Ascending aorta (tissue), 2 donors: Measurements from ENCODE around the gene INTS6. TPM values are rescaled to one million over a fixed set of nuclear protein-coding genes. Genes with fewer than 3 reads are reported as not detected.

Source experiments
- DNase-seq, 2 donors: peaks; one replicate each; pipeline ENCODE4 v3.0.0-alpha.2; 2019; ENCODE audit warnings: low spot score in 2 of 2
- H3K27ac ChIP-seq, 2 donors: fragments of 200-600 bp; sonication (generic); one replicate each; pipeline ENCODE4 v1.5.1; 2016 to 2017; ENCODE audit warnings: mild to moderate bottlenecking in 1 of 2
- H3K27me3 ChIP-seq: fragments of 200-600 bp; sonication (generic); one replicate; pipeline ENCODE4 v1.5.1; 2017
- H3K36me3 ChIP-seq, 2 donors: fragments of 200-600 bp; sonication (generic); one replicate each; pipeline ENCODE4 v1.5.1; 2016
- H3K4me1 ChIP-seq, 2 donors: fragments of 200-600 bp; sonication (generic); one replicate each; pipeline ENCODE4 v1.5.1; 2016 to 2017; ENCODE audit warnings: mild to moderate bottlenecking in 1 of 2
- H3K4me3 ChIP-seq, 2 donors: fragments of 200-600 bp; sonication (generic); one replicate each; pipeline ENCODE4 v1.5.1; 2016 to 2017; ENCODE audit warnings: mild to moderate bottlenecking in 1 of 2
- H3K9me3 ChIP-seq, 2 donors: fragments of 200-600 bp; sonication (generic); one replicate each; pipeline ENCODE4 v1.5.1; 2016
- intact Hi-C: fragments of 100-400 bp; cut with DNase I; formaldehyde crosslinking; loops from one replicate; pipeline ENCODE4 v1.15.1; 2023
- total RNA-seq: library from RNA; depleted of rRNA; stranded (reverse); fragments of >200 nt; gene quantifications from one replicate; pipeline ENCODE4 v1.1.0, GENCODE V29; 2016
- TF ChIP-seq, protein P1 (sequence below), 3 experiments: fragments of 200-600 bp in 2 of 3; fragments of 450-650 bp in 1 of 3; sonication (generic) in 2 of 3; IDR thresholded peaks; one replicate each; pipeline ENCODE4 v1.5.1; 2016 to 2019; ENCODE audit warnings: antibody characterized with exemption in 3 of 3, mild to moderate bottlenecking in 1 of 3, moderate library complexity in 1 of 3

The INTS6 gene
- total RNA-seq, 1 donor from 2014 or later = 43.5 TPM

DNA sequence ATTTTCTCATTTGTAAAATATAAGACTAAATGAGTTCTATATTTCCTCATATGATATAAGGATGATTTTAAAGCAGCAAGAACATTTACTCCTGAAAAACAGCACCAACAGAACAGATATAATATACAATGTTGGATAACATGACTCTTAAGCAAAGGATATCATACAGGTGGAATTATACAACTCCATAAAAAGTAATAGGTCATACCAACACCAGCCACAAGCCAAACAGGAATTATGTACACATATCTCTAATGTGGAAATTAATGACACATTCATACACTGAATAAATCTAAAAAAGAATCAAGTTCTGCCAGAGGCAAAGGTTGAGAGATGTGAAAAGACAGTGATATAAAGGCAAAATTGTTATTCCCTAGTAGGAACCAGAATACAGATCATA is 25.9 kb downstream of the INTS6 start:
- Histone ChIP-seq H3K4me1 (peaks cover 0 to 4% of the 10 kb centered on the region in 2 donors), H3K27ac (no peak overlapping the region), H3K27me3 (no peaks in the 10 kb centered on the region), H3K9me3 (no peaks in the 10 kb centered on the region), H3K36me3 (peaks cover 0 to 8% of the 10 kb centered on the region in 2 donors), H3K4me3 (no peak overlapping the region)
- intact Hi-C loops = no loop called here
- TF ChIP-seq, protein P1, sequence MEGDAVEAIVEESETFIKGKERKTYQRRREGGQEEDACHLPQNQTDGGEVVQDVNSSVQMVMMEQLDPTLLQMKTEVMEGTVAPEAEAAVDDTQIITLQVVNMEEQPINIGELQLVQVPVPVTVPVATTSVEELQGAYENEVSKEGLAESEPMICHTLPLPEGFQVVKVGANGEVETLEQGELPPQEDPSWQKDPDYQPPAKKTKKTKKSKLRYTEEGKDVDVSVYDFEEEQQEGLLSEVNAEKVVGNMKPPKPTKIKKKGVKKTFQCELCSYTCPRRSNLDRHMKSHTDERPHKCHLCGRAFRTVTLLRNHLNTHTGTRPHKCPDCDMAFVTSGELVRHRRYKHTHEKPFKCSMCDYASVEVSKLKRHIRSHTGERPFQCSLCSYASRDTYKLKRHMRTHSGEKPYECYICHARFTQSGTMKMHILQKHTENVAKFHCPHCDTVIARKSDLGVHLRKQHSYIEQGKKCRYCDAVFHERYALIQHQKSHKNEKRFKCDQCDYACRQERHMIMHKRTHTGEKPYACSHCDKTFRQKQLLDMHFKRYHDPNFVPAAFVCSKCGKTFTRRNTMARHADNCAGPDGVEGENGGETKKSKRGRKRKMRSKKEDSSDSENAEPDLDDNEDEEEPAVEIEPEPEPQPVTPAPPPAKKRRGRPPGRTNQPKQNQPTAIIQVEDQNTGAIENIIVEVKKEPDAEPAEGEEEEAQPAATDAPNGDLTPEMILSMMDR (IDR thresholded peaks at IDR 0.05) = no peak
- DNase-seq = no peak

DNA sequence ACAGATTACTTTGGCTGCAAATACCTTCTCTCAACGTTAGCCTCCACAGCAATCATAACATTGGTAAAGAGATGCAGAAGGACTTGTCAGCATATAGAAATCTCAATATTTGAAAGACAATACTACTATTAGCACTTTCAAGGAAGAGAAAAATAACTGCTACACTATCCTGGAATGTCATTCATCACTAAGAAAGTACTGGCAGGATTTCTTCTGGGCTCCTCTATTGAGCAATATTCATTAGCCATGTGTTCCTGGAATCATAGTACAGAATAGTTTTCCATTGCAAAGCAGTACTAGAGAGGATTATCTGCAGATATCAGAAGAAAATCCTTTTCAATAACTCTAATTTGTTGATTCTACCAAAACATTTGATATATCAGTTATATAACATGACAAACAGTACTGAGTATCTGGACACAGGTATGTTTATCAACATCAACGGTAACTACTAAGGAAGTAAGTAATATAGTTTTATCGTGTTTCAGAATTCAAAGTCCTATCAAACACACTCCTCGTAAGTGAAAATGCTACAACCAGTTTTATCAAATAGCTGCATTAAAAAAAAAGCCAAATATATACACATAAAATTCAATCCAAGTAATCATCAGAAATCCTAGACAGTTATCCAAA is 27.3 kb downstream of the INTS6 start:
- H3K9me3 ChIP-seq = no peaks in the 10 kb centered on the region
- peaks cover 0 to 8% of the 10 kb centered on the region in 2 donors for H3K4me1 ChIP-seq
- peaks cover 0 to 8% of the 10 kb centered on the region in 2 donors for H3K36me3 ChIP-seq
- no peaks in the 10 kb centered on the region for H3K27me3 ChIP-seq
- intact Hi-C loops = no loop called here
- TF ChIP-seq, protein P1 (IDR thresholded peaks at IDR 0.05) = no peak
- H3K4me3 ChIP-seq = no peak overlapping the region
- no peak for DNase-seq
- H3K27ac ChIP-seq = no peak overlapping the region

DNA sequence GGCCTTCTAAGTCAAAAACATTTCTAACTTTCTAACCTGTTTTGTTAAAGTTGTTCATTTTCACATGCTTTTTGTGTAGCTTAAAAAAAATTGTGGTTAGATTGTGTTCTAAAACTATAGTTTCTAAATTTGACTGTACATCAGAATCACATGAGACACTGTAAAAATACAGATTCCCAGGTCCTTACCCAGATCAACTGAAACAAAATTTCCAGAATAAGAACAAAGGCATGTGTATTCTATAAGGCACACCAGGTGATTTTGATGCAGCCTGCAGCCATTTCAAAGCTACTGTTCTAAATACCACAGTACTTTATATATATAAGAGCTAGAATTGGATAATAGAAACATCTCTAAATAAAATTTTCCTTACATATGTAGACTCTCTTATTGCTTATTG is 29.1 kb downstream of the INTS6 start:
- TF ChIP-seq, protein P1 (IDR thresholded peaks at IDR 0.05) = no peak
- no peak for DNase-seq
- Histone ChIP-seq H3K36me3 (peaks cover 0 to under 1% of the 10 kb centered on the region in 2 donors), H3K4me1 (peaks cover 0 to 8% of the 10 kb centered on the region in 2 donors), H3K27ac (no peak overlapping the region), H3K9me3 (no peaks in the 10 kb centered on the region), H3K27me3 (no peaks in the 10 kb centered on the region), H3K4me3 (no peak overlapping the region)
- intact Hi-C loops = no loop called here

DNA sequence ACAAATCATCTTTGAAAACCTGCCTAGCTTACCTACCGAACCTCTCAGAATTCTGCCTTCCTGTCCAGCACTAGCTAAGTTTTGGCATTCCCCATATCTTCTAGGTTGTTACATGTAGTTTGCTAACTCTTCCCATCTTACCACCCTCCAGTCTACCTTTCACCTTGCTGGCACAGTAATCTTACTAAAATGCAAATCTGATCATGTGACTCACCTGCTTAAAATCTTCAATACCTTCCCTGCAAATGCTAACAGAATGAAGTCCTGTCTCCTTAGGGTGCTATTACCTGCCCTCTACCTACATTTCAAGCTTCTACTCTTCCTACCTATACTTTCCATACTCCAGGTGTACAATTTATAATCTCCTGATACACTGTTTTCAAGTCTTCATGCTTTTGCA is 30.4 kb downstream of the INTS6 start:
- Histone ChIP-seq H3K27me3 (no peaks in the 10 kb centered on the region), H3K4me1 (peaks cover 0 to 8% of the 10 kb centered on the region in 2 donors), H3K4me3 (no peak overlapping the region), H3K36me3 (no peaks in the 10 kb centered on the region), H3K27ac (no peak overlapping the region), H3K9me3 (no peaks in the 10 kb centered on the region)
- TF ChIP-seq, protein P1 (IDR thresholded peaks at IDR 0.05) = no peak
- intact Hi-C loops = no loop called here
- no peak for DNase-seq

DNA sequence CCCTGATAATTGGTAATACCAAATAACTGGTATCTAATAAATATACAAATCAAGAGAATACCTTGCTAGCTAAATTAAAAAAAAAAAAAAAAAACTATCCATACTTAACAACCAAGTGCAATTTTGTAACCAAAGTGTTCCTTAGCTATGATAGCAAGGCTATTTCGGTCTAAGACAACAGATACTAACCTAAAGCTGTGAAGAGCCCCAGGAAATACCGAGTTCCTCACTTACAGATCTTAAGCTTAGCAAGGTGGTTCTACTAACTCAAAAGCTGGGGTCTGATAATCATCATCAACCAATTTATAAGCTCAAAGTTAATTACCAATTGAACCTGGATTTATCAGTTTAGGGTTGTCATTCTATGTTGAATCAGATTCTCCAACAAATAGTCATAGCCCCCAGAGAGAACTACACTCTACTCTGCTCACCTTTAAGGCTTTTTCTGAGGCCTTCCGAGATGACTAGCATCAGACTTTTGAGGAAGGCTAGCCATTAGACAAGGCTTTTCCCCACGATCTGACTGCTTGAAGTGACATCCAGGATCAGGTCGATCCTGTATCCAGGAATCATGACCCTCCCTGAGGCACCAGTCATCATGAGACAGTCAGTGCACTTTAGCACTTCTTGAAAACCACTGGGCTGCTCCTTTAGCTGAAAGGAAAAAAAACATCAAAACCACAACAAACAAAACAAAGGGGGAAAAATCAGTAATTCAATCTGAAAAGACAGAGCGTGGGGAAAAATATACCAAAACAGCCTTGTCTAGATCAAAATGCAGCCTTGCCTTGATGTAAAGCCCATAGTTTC is 31.9 kb downstream of the INTS6 start:
- H3K4me1 ChIP-seq = peaks cover 0 to 8% of the 10 kb centered on the region in 2 donors
- no peaks in the 10 kb centered on the region for H3K9me3 ChIP-seq
- no peak overlapping the region for H3K4me3 ChIP-seq
- TF ChIP-seq, protein P1 (IDR thresholded peaks at IDR 0.05) = no peak
- no peaks in the 10 kb centered on the region for H3K27me3 ChIP-seq
- no peak for DNase-seq
- no peaks in the 10 kb centered on the region for H3K36me3 ChIP-seq
- intact Hi-C loops = no loop called here
- no peak overlapping the region for H3K27ac ChIP-seq
